IMR-90 (cell line): ENCODE data around the gene TOGARAM2. TPM values are rescaled to one million over a fixed set of nuclear protein-coding genes. Genes with fewer than 3 reads are reported as not detected.

Experiments
- ATAC-seq: fragments of 200-7000 bp; cut with Tn5 transposase; 2 replicates; pipeline ENCODE4 v1.9.1; 2020; ENCODE audit warnings: low read depth, mild to moderate bottlenecking, moderate library complexity
- BruUV-seq: library from RNA; stranded (reverse); fragments of 400-500 nt; replicated peaks from 2 replicates; lab custom pipeline; 2021; lab: Mats Ljungman, UMichigan
- CTCF ChIA-PET: fragments of 300-600 bp; formaldehyde crosslinking; extraction: SDS; loops from one replicate; lab custom pipeline; 2021; ENCODE audit warnings: antibody characterized with exemption; lab: Yijun Ruan, JAX
- POLR2A ChIA-PET: fragments of 300-600 bp; sonication (Branson Sonifier 250); formaldehyde crosslinking; loops from one replicate; lab custom pipeline; 2022; ENCODE audit warnings: antibody characterized with exemption; ENCODE audit not compliant: unreplicated experiment; lab: Charles Lee
- DNase-seq: peaks from one replicate; pipeline ENCODE4 v3.0.0; 2013
- H2AFZ ChIP-seq: replicated peaks from 2 replicates; pipeline ENCODE3; 2013; ENCODE audit warnings: low read length, mild to moderate bottlenecking; ENCODE audit not compliant: poor library complexity
- H2AK5ac ChIP-seq: 2 replicates; pipeline ENCODE4 v1.6.1; 2013; ENCODE audit warnings: low read depth, low read length, inconsistent platforms
- H2AK9ac ChIP-seq: replicated peaks from 2 replicates; pipeline ENCODE3; 2013; ENCODE audit warnings: mild to moderate bottlenecking, low read depth, low read length, moderate library complexity; ENCODE audit not compliant: poor library complexity
- H2BK120ac ChIP-seq: 2 replicates; pipeline ENCODE4 v1.6.1; 2013; ENCODE audit warnings: low read depth, low read length, inconsistent platforms
- H2BK15ac ChIP-seq: 3 replicates; pipeline ENCODE4 v1.6.1; 2013; ENCODE audit warnings: low read depth, low read length, inconsistent platforms
- H2BK20ac ChIP-seq: 2 replicates; pipeline ENCODE4 v1.6.1; 2013; ENCODE audit warnings: low read depth, mild to moderate bottlenecking, inconsistent platforms, low read length, moderate library complexity
- H2BK5ac ChIP-seq: 2 replicates; pipeline ENCODE4 v1.6.1; 2013; ENCODE audit warnings: mild to moderate bottlenecking, low read depth, low read length, inconsistent platforms; ENCODE audit not compliant: poor library complexity, severe bottlenecking
- H3K14ac ChIP-seq: replicated peaks from 2 replicates; pipeline ENCODE4 v1.6.1; 2013; ENCODE audit warnings: low read depth, low read length, inconsistent platforms
- H3K18ac ChIP-seq: 2 replicates; pipeline ENCODE4 v1.6.1; 2013; ENCODE audit warnings: low read depth, low read length, control low read depth
- H3K23ac ChIP-seq: 2 replicates; pipeline ENCODE4 v1.6.1; 2013; ENCODE audit warnings: low read depth, low read length, inconsistent platforms
- H3K27ac ChIP-seq: 2 replicates; pipeline ENCODE4 v1.5.1; 2013; ENCODE audit warnings: mild to moderate bottlenecking, control low read depth, low read length; ENCODE audit not compliant: insufficient read depth
- H3K27me3 ChIP-seq: 2 replicates; pipeline ENCODE4 v1.6.1; 2013; ENCODE audit warnings: low read length; ENCODE audit not compliant: control insufficient read depth, insufficient read depth
- H3K36me3 ChIP-seq: 2 replicates; pipeline ENCODE4 v1.6.1; 2013; ENCODE audit warnings: low read length, mixed read lengths; ENCODE audit not compliant: control insufficient read depth, insufficient read depth
- H3K4ac ChIP-seq: 2 replicates; pipeline ENCODE4 v1.6.1; 2013; ENCODE audit warnings: low read depth, low read length, inconsistent platforms
- H3K4me1 ChIP-seq: 2 replicates; pipeline ENCODE4 v1.6.1; 2013; ENCODE audit warnings: low read length, mixed read lengths; ENCODE audit not compliant: control insufficient read depth, insufficient read depth
- H3K4me2 ChIP-seq: 2 replicates; pipeline ENCODE4 v1.6.1; 2013; ENCODE audit warnings: low read depth, mild to moderate bottlenecking, control low read depth, low read length, moderate library complexity
- H3K4me3 ChIP-seq: 2 replicates; pipeline ENCODE4 v1.5.1; 2013; ENCODE audit warnings: low read depth, mild to moderate bottlenecking, control low read depth, low read length, moderate library complexity; ENCODE audit not compliant: insufficient read depth
- H3K56ac ChIP-seq: 2 replicates; pipeline ENCODE4 v1.6.1; 2013; ENCODE audit warnings: low read length, inconsistent platforms; ENCODE audit not compliant: insufficient read depth; ENCODE audit errors: extremely low read depth
- H3K79me1 ChIP-seq, 2 experiments: 2 replicates each; pipeline ENCODE4 v1.6.1; 2013; ENCODE audit warnings: low read length in 2 of 2, inconsistent platforms in 1 of 2, low read depth in 1 of 2
- H3K9ac ChIP-seq: 2 replicates; pipeline ENCODE4 v1.6.1; 2013; ENCODE audit warnings: low read depth, low read length, control low read depth
- H3K9me1 ChIP-seq: 2 replicates; pipeline ENCODE4 v1.6.1; 2013; ENCODE audit warnings: low read length, inconsistent platforms; ENCODE audit not compliant: insufficient read depth
- H3K9me3 ChIP-seq: 2 replicates; pipeline ENCODE4 v1.6.1; 2013; ENCODE audit warnings: low read length; ENCODE audit not compliant: control insufficient read depth, insufficient read depth
- H4K20me1 ChIP-seq: 2 replicates; pipeline ENCODE4 v1.6.1; 2013; ENCODE audit warnings: low read length, inconsistent platforms; ENCODE audit not compliant: insufficient read depth
- H4K5ac ChIP-seq: 2 replicates; pipeline ENCODE4 v1.6.1; 2013; ENCODE audit warnings: mild to moderate bottlenecking, low read depth, low read length, control low read depth
- H4K8ac ChIP-seq, 2 experiments: 2 replicates each; pipeline ENCODE4 v1.6.1; 2013; ENCODE audit warnings: low read depth in 2 of 2, low read length in 2 of 2, control low read depth in 1 of 2, inconsistent platforms in 1 of 2
- H4K91ac ChIP-seq: 2 replicates; pipeline ENCODE4 v1.6.1; 2013; ENCODE audit warnings: low read depth, low read length, inconsistent platforms; ENCODE audit not compliant: insufficient read depth
- BHLHE40 ChIP-seq: fragments of 150-350 bp; IDR thresholded peaks from 2 replicates; pipeline ENCODE4 v1.6.1; 2016; ENCODE audit warnings: mild to moderate bottlenecking, low read depth, low read length
- CEBPB ChIP-seq: IDR thresholded peaks from 2 replicates; pipeline ENCODE4 v1.6.1; 2012; ENCODE audit warnings: low read depth, low read length, improper control_type of control experiment
- CHD1 ChIP-seq: IDR thresholded peaks from 2 replicates; pipeline ENCODE4 v1.6.1; 2012; ENCODE audit warnings: low read depth, low read length, improper control_type of control experiment
- CTCF ChIP-seq: conservative IDR thresholded peaks from 2 replicates; pipeline ENCODE4 v1.5.1; 2012; ENCODE audit warnings: mild to moderate bottlenecking, low read depth, low read length, improper control_type of control experiment
- ELK1 ChIP-seq: fragments of 150-350 bp; IDR thresholded peaks from 2 replicates; pipeline ENCODE4 v1.6.1; 2016; ENCODE audit warnings: low read depth, mild to moderate bottlenecking, low read length, moderate library complexity, borderline replicate concordance
- FOS ChIP-seq: fragments of 150-350 bp; IDR thresholded peaks from 2 replicates; pipeline ENCODE4 v1.6.1; 2016; ENCODE audit warnings: low read depth, low read length
- MAFK ChIP-seq: IDR thresholded peaks from 2 replicates; pipeline ENCODE4 v1.6.1; 2012; ENCODE audit warnings: low read depth, low read length, improper control_type of control experiment
- MAZ ChIP-seq: IDR thresholded peaks from 2 replicates; pipeline ENCODE4 v1.6.1; 2012; ENCODE audit warnings: low read depth, mild to moderate bottlenecking, low read length, improper control_type of control experiment, moderate library complexity, borderline replicate concordance
- MXI1 ChIP-seq: IDR thresholded peaks from 2 replicates; pipeline ENCODE4 v1.6.1; 2012; ENCODE audit warnings: low read depth, mild to moderate bottlenecking, low read length, moderate library complexity, borderline replicate concordance
- NFE2L2 ChIP-seq: fragments of 150-350 bp; IDR thresholded peaks from 2 replicates; pipeline ENCODE4 v1.6.1; 2016; ENCODE audit warnings: low read depth, mild to moderate bottlenecking, low read length
- POLR2A ChIP-seq: IDR thresholded peaks from 2 replicates; pipeline ENCODE4 v1.6.1; 2012; ENCODE audit warnings: mild to moderate bottlenecking, low read depth, low read length
- RAD21 ChIP-seq: IDR thresholded peaks from 2 replicates; pipeline ENCODE4 v1.6.1; 2012; ENCODE audit warnings: low read length, improper control_type of control experiment
- RCOR1 ChIP-seq: IDR thresholded peaks from 2 replicates; pipeline ENCODE4 v1.6.1; 2012; ENCODE audit warnings: mild to moderate bottlenecking, low read length, improper control_type of control experiment; ENCODE audit not compliant: insufficient replicate concordance
- RFX5 ChIP-seq: IDR thresholded peaks from 2 replicates; pipeline ENCODE4 v1.8.0; 2012; ENCODE audit warnings: low read depth, mild to moderate bottlenecking, low read length, moderate library complexity
- SMC3 ChIP-seq: fragments of 150-350 bp; IDR thresholded peaks from 2 replicates; pipeline ENCODE4 v1.6.1; 2016; ENCODE audit warnings: low read depth, mild to moderate bottlenecking, antibody characterized with exemption, low read length, moderate library complexity
- USF2 ChIP-seq: fragments of 150-350 bp; IDR thresholded peaks from 2 replicates; pipeline ENCODE4 v1.6.1; 2017; ENCODE audit warnings: mild to moderate bottlenecking, antibody characterized with exemption, low read length, low read depth
- WGBS, 2 experiments: methylation state at CpG; one replicate each; pipeline versions ENCODE4 v1.1.5 to v1.1.7; 2013; ENCODE audit warnings: missing lambda C conversion rate in 2 of 2; ENCODE audit not compliant: insufficient read length in 1 of 2; ENCODE audit errors: extremely low coverage in 2 of 2; 5-methylcytosine and 5-hydroxymethylcytosine counted together
- dilution Hi-C: fragments of 300-500 bp; cut with HindIII; formaldehyde crosslinking; loops from one replicate; pipeline ENCODE4 v1.14.3; 2018; ENCODE audit warnings: low sequenced_read_pairs; ENCODE audit not compliant: unreplicated experiment
- in situ Hi-C: fragments of 300-500 bp; cut with MboI; formaldehyde crosslinking; loops from 3 replicates; pipeline ENCODE4 v1.14.3; 2019; ENCODE audit warnings: low sequenced_read_pairs, inconsistent platforms, mixed read lengths
- intact Hi-C: fragments of 100-400 bp; cut with micrococcal nuclease; formaldehyde crosslinking; loops from 2 replicates; pipeline ENCODE4 v1.10.0; 2022
- polyA plus RNA-seq, 3 experiments: library from polyadenylated mRNA; depleted of rRNA; stranded (reverse); fragments of >200 nt; gene quantifications; 2 replicates each; pipeline ENCODE4 v1.2.3, GENCODE V29; 2012; ENCODE audit warnings: low replicate concordance in 1 of 3
- total RNA-seq: library from RNA; depleted of rRNA; stranded (reverse); fragments of >200 nt; gene quantifications from 2 replicates; pipeline ENCODE4 v1.2.3, GENCODE V29; 2012

TOGARAM2 gene
- total and polyA plus RNA-seq, 2 of the 4 experiments (the other 2 are of a cell fraction) = under 0.01 to 0.38 TPM

- H2BK120ac ChIP-seq = no peak overlapping the region
- no TSS peak for BruUV-seq
- intact Hi-C loops = no loop called here
- no peak overlapping the region for H3K14ac ChIP-seq
- H2AK9ac ChIP-seq = no peak overlapping the region
- H3K4me2 ChIP-seq = no peak overlapping the region
- H3K27me3 ChIP-seq = peaks cover 14% of the 10 kb centered on the region
- no peak overlapping the region for H2AFZ ChIP-seq
- no peak overlapping the region for H3K56ac ChIP-seq
- H3K9me3 ChIP-seq = no peaks in the 10 kb centered on the region
- CTCF ChIA-PET = no interaction called here
- WGBS, 2 experiments = no CpG with 5 or more reads among the region's 1 CpG
- H3K4me3 ChIP-seq = no peak overlapping the region
- no peak overlapping the region for H2BK20ac ChIP-seq
- H3K9me1 ChIP-seq = no peaks in the 10 kb centered on the region
- no peak overlapping the region for H3K18ac ChIP-seq
- no peaks in the 10 kb centered on the region for H3K36me3 ChIP-seq
- H3K23ac ChIP-seq = no peak overlapping the region
- no peak overlapping the region for H3K27ac ChIP-seq
- no peak overlapping the region for H2BK5ac ChIP-seq
- no peak for TF ChIP-seq CTCF
- no peak for TF ChIP-seq BHLHE40
- TF ChIP-seq FOS = no peak
- TF ChIP-seq RAD21 = no peak
- TF ChIP-seq MXI1 = no peak
- no peak for TF ChIP-seq MAZ
- no peak for TF ChIP-seq CHD1
- TF ChIP-seq POLR2A = no peak
- TF ChIP-seq RCOR1 = no peak
- TF ChIP-seq SMC3 = no peak
- no peak for TF ChIP-seq USF2
- no peak for TF ChIP-seq MAFK
- TF ChIP-seq CEBPB = no peak
- TF ChIP-seq NFE2L2 = no peak
- no peak for TF ChIP-seq ELK1
- no peak for TF ChIP-seq RFX5
- H3K79me1 ChIP-seq = no peaks in the 10 kb centered on the region
- H4K20me1 ChIP-seq = no peaks in the 10 kb centered on the region
- H3K4me1 ChIP-seq = peaks cover 7% of the 10 kb centered on the region; the same call in 1 of the 2 replicates
- no peak overlapping the region for H4K91ac ChIP-seq
- dilution Hi-C loops = no loop called here
- no peak overlapping the region for H2AK5ac ChIP-seq
- in situ Hi-C loops = no loop called here
- DNase-seq = no peak
- ATAC-seq = no peak
- H3K9ac ChIP-seq = no peak overlapping the region
- H4K8ac ChIP-seq = no peak overlapping the region
- POLR2A ChIA-PET = no interaction called here
- no peak overlapping the region for H4K5ac ChIP-seq
- no peak overlapping the region for H2BK15ac ChIP-seq
- H3K4ac ChIP-seq = no peak overlapping the region
These were observed 78.5 kb downstream of the TOGARAM2 start for GRCh38 chr2:29059624-29060023.
